Measurements from ENCODE around the gene KDM4B.

Gene KDM4B

GRCh38 chr19:5048727-5049553, 80.0 kb downstream of the KDM4B start:
- no peak for DNase-seq (ENCODE audit: low read depth in 2 of 2)

GRCh38 chr19:5049561-5049960, 80.6 kb downstream of the KDM4B start:
- no peak for DNase-seq (ENCODE audit: low read depth in 2 of 2)

- no peak for DNase-seq (ENCODE audit: low read depth in 2 of 2)
These were observed 81.2 kb downstream of the KDM4B start for GRCh38 chr19:5050067-5050656.

GRCh38 chr19:5050905-5051304, 82.0 kb downstream of the KDM4B start:
- no peak for DNase-seq (ENCODE audit: low read depth in 2 of 2)

GRCh38 chr19:5051619-5052018, 82.7 kb downstream of the KDM4B start:
- no peak for DNase-seq (ENCODE audit: low read depth in 2 of 2)

- DNase-seq (ENCODE audit: low read depth in 2 of 2): no peak
These were observed 83.6 kb downstream of the KDM4B start for GRCh38 chr19:5052515-5052914.

- no peak for DNase-seq (ENCODE audit: low read depth in 2 of 2)
These were observed 84.1 kb downstream of the KDM4B start for GRCh38 chr19:5052945-5053485.

DNA sequence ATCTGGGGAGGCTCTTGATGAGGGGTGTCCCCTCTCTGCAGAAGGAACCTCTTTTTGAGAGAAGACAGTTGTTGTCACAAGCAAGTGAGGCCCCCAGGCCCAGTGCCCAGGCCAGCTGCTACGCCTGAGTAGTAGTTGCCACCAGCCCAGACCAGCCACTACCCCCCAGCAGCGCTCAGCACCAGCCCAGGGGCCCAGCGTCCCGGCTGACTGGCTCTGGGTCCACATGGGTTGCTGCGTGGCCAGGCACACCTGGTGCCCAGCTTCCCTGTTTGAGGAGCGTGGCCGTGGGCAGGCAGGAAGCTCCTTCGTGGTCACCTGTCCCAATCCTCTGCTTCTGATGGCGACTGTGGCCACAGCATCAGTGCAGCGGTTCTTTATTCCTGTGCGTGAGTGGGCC, 84.7 kb downstream of the KDM4B start:
- DNase-seq (ENCODE audit: low read depth in 2 of 2): no peak

DNA sequence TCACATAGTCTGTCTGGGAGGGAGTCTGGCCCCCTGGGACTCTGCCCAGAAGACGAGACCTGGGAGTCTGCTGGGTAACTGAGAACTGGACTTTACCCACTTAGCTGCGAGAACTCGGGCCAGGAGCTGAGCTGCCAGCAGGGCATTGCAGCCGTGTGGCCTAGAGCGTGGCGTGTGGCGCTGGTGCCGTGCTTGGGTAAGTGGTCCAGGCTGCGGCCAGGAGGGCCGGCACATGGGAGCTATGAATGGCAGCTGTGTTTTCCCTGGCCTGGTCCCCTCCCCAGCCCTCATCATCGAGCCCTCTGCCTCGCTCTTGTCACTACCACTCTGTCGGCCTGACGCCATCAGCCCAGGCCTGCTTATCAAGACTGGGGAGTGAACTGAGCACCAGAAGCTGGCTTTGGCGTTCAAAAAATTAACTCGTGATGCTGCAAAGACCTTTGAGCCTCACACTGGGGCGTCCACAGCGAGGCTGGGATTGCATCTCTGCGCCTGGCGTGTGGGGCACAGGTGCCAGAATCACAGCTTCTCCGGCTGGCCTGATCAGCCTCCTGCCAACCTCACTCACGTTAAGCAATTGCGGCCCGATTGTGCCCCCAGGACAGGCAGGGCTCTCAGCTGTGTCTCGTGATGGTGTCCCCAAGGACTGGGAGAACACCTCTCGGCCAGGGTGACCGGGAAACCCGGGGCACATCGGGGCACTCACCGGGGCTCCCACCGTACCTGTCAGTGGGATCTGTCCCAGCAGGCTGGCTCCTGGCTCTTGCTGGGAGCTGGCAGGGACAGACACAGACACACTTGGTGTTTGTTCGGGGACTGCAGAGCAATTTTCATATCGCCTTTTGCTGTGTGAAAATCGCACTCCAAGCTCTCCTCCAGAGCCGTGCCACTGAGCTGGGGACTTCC, 85.9 kb downstream of the KDM4B start:
- DNase-seq (ENCODE audit: low read depth in 2 of 2): no peak

- no peak for DNase-seq (ENCODE audit: low read depth in 2 of 2)
These were observed 86.5 kb downstream of the KDM4B start for GRCh38 chr19:5055457-5055776.

GRCh38 chr19:5057860-5058259, 88.9 kb downstream of the KDM4B start:
- DNase-seq (ENCODE audit: low read depth in 2 of 2): no peak

GRCh38 chr19:5058521-5059212, 89.8 kb downstream of the KDM4B start:
- no peak for DNase-seq (ENCODE audit: low read depth in 2 of 2)

DNA sequence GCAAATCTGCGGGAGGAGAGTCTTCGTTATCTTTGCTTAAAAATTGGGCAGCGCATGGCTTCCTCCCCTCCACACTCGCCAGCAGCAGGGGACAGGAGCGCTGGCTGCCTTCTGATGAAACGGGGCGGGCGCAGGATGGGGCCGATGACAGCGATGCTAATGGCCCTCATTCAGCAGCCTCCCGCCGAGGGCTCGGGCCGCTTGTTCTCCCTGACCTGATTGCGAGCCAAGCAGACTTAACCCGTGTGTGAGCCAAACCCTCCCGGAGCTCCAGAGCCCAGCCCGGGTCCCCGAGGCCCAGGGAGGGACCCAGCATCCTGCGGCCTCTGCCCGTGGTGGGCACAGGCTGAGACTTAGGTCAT, 90.3 kb downstream of the KDM4B start:
- no peak for DNase-seq (ENCODE audit: low read depth in 2 of 2)

DNA sequence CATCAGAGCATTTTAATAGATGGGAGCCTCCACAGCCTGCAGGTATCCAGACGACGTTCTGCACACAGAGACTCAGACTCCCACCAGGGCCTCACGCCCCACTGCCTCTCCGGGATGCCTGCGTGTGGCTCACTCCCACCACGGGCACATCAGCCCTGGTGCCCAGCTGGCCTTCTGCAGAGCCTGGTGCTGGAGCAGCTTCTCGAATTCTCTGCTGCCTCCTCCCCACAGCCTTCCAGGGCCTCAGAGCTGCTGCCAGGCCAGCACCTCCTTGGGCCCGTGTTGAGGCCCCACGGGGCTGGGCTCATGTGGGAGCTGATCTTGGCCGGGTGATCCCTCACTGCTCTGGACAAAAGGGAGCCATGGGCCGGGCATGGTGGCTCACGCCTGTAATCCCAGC, 90.9 kb downstream of the KDM4B start:
- no peak for DNase-seq (ENCODE audit: low read depth in 2 of 2)

DNA sequence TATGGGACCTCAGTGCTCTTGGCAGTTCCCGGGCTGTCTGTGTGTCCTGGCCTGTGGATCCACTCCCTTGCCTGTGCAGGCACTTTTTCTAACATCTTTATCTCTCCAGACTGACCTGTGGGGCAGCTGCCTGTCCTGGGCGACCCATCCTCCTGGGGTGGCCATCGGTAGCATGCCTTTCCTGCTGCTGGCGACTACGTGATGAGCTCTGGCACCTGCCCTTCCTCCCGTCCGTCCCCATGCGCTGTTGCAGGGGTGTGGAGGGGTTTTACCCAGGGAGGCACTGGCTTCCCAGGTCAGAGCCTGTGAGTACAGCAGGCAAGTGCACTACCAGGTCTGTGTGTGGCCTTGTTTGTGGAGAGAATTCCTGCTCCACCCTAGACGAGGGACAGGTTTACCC, 93.3 kb downstream of the KDM4B start:
- DNase-seq (ENCODE audit: low read depth in 2 of 2): no peak

- no peak for DNase-seq (ENCODE audit: low read depth in 2 of 2)
These were observed 93.9 kb downstream of the KDM4B start for GRCh38 chr19:5062799-5063198.

GRCh38 chr19:5063873-5064645, 95.1 kb downstream of the KDM4B start:
- no peak for DNase-seq (ENCODE audit: low read depth in 2 of 2)

GRCh38 chr19:5064896-5065295, 96.0 kb downstream of the KDM4B start:
- no peak for DNase-seq (ENCODE audit: low read depth in 2 of 2)

DNA sequence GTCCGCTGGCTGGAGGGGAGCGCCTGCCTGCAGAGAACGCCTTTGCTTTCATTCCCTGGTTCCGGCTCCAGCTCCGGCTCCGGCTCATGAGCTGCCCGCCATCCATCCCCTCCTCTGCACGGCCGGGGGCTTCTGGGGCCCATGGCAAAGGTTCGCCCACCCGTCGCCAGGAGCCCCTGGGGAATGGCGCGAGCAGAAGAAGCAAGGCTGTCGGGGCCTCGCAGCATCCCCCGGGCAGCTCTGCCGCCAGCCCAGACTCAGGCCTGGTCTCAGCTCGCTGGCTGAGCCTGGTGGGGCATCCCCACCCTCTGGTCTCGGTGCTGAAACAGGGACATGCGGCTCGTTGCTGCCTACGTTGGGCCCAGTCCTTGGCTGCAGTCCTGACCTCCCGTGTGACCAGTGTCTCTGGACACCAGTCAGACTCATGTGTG, 96.8 kb downstream of the KDM4B start:
- DNase-seq (ENCODE audit: low read depth in 2 of 2): no peak

DNA sequence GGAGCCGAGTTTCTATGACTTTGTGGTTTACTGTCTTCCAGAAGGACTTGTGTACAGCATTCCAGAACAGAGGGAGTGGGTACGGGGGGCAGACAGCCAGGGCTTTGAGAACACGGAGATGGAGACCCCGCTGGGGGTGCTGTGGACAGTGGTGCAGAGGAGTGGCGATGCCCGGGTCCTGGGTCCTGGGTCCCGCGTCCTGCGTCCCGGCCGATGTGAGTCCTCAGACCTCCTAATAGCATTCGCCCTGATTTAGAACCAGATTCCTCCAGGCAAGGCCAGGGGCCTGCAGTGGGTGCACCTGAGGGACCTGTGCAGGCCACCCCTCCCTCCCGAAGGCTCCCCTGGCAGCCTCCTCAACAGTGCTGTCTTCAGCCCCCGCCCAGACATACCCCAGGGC, 97.9 kb downstream of the KDM4B start:
- no peak for DNase-seq (ENCODE audit: low read depth in 2 of 2)

DNA sequence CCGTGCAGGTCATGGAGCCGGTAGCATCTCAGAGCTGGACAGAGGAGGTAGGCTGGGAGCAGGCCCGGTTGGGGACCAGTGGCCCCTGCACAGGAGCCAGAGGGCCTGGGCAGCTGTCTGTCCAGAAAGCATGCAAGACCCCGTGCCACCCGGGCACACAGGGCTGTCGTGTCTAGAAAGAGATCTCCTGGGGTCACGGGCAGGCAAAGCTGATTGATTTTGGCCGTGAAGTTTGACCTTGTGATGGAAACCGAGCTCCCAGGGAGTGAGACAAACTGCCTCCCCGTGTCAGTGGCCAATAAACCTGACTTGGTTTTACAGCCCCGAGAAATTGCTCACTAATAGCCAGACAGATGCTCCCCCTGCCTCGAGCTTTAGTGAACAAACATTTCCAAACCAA, 98.8 kb downstream of the KDM4B start:
- no peak for DNase-seq (ENCODE audit: low read depth in 2 of 2)

Measured in stimulated activated CD4-positive, alpha-beta T cell treated with anti-CD3 and anti-CD28 coated beads, Interleukin-4, amount 100 ng/mL, for 48 hours (primary cell).